ENCODE measurements around the gene TCL1B.

Gene TCL1B

GRCh38 chr14:95692109-95692508, 5.9 kb downstream of the TCL1B start:
- Histone ChIP-seq H3K4me3 (ENCODE audit: low read depth in 1 of 2, low read length in 2 of 2) (no peak overlapping the region), H3K36me3 (ENCODE audit: control insufficient read depth in 1 of 2, insufficient read depth in 2 of 2, low read length in 2 of 2) (no peaks in the 10 kb centered on the region), H3K27me3 (ENCODE audit: low read depth, low read length) (no peaks in the 10 kb centered on the region), H3K9me3 (ENCODE audit: control insufficient read depth in 1 of 2, low read length in 2 of 2) (no peaks in the 10 kb centered on the region), H3K4me1 (ENCODE audit: control insufficient read depth in 1 of 2, insufficient read depth in 2 of 2, low read length in 2 of 2) (no peaks in the 10 kb centered on the region), H3K27ac (ENCODE audit: low read length) (no peak overlapping the region)

DNA sequence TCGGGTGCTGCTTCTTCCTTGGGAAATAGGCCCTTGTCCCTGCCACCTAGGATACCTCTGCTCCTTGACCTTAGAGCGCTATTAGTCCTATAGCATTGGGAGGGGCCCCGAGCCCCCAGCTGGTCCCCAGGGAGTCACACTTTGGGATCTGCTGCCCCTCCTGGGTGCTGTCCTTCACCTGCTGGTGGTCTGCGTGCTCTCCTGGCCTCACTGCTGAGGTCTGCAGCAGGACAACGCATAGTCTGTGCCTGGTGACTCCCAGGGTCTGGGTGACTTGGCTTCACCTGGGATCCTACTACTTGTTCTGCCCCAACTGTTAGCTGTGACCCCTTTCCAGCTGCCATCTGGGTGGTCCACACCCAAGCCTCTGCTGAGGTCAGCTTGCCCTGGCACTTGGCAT, 8.8 kb downstream of the TCL1B start:
- no peak overlapping the region for H3K27ac ChIP-seq (ENCODE audit: low read length)
- H3K9me3 ChIP-seq (ENCODE audit: control insufficient read depth in 1 of 2, low read length in 2 of 2) = no peaks in the 10 kb centered on the region
- no peaks in the 10 kb centered on the region for H3K4me1 ChIP-seq (ENCODE audit: control insufficient read depth in 1 of 2, insufficient read depth in 2 of 2, low read length in 2 of 2)
- H3K36me3 ChIP-seq (ENCODE audit: control insufficient read depth in 1 of 2, insufficient read depth in 2 of 2, low read length in 2 of 2) = no peaks in the 10 kb centered on the region
- no peak overlapping the region for H3K4me3 ChIP-seq (ENCODE audit: low read depth in 1 of 2, low read length in 2 of 2)
- H3K27me3 ChIP-seq (ENCODE audit: low read depth, low read length) = no peaks in the 10 kb centered on the region

GRCh38 chr14:95695913-95696312, 9.7 kb downstream of the TCL1B start:
- no peak overlapping the region for H3K4me3 ChIP-seq (ENCODE audit: low read depth in 1 of 2, low read length in 2 of 2)
- no peaks in the 10 kb centered on the region for H3K36me3 ChIP-seq (ENCODE audit: control insufficient read depth in 1 of 2, insufficient read depth in 2 of 2, low read length in 2 of 2)
- H3K27ac ChIP-seq (ENCODE audit: low read length) = no peak overlapping the region
- no peaks in the 10 kb centered on the region for H3K27me3 ChIP-seq (ENCODE audit: low read depth, low read length)
- H3K4me1 ChIP-seq (ENCODE audit: control insufficient read depth in 1 of 2, insufficient read depth in 2 of 2, low read length in 2 of 2) = no peaks in the 10 kb centered on the region
- no peaks in the 10 kb centered on the region for H3K9me3 ChIP-seq (ENCODE audit: control insufficient read depth in 1 of 2, low read length in 2 of 2)

DNA sequence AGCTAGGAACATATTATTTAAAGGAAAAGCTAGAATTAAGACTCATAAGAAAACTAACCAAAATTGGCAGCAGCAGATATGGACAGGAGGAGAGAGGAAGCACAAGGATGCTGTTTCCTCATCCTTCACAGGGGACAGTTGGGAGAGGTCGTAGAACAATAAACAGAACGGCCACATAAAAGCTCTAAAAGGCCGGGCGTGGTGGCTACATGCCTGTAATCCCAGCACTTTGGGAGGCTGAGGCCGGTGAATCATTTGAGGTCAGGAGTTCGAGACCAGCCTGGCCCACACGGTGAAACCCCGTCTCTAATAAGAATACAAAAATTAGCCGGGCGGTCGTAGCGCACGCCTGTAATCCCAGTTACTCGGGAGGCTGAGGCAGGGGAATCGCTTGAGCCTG, 10.5 kb downstream of the TCL1B start:
- Histone ChIP-seq H3K9me3 (ENCODE audit: control insufficient read depth in 1 of 2, low read length in 2 of 2) (no peaks in the 10 kb centered on the region), H3K27me3 (ENCODE audit: low read depth, low read length) (no peaks in the 10 kb centered on the region), H3K4me3 (ENCODE audit: low read depth in 1 of 2, low read length in 2 of 2) (no peak overlapping the region), H3K36me3 (ENCODE audit: control insufficient read depth in 1 of 2, insufficient read depth in 2 of 2, low read length in 2 of 2) (no peaks in the 10 kb centered on the region), H3K27ac (ENCODE audit: low read length) (no peak overlapping the region), H3K4me1 (ENCODE audit: control insufficient read depth in 1 of 2, insufficient read depth in 2 of 2, low read length in 2 of 2) (no peaks in the 10 kb centered on the region)

DNA sequence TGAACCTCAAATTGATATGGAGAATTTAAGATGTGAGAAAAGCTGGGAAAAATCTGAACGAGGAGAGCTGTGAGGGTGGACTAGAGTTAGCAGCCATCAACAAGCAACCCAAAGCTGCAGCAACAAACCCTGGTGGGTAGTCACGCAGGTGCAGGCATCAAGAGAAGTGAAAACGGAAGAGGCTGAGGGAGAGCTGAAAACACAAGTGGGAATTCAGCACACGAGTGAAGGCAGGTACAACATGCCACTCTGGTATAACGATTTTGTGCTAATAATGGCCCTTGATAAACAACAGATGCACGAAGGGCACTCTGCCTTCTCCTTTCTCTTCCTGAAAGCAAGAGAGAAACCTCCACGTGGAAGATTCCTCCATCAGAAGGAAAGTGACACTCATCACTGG, 11.5 kb downstream of the TCL1B start:
- no peaks in the 10 kb centered on the region for H3K4me1 ChIP-seq (ENCODE audit: control insufficient read depth in 1 of 2, insufficient read depth in 2 of 2, low read length in 2 of 2)
- no peaks in the 10 kb centered on the region for H3K27me3 ChIP-seq (ENCODE audit: low read depth, low read length)

GRCh38 chr14:95698287-95698686, 12.1 kb downstream of the TCL1B start:
- Histone ChIP-seq H3K27me3 (ENCODE audit: low read depth, low read length) (no peaks in the 10 kb centered on the region), H3K27ac (ENCODE audit: low read length) (no peak overlapping the region), H3K4me1 (ENCODE audit: control insufficient read depth in 1 of 2, insufficient read depth in 2 of 2, low read length in 2 of 2) (no peaks in the 10 kb centered on the region), H3K9me3 (ENCODE audit: control insufficient read depth in 1 of 2, low read length in 2 of 2) (no peaks in the 10 kb centered on the region), H3K4me3 (ENCODE audit: low read depth in 1 of 2, low read length in 2 of 2) (no peak overlapping the region), H3K36me3 (ENCODE audit: control insufficient read depth in 1 of 2, insufficient read depth in 2 of 2, low read length in 2 of 2) (no peaks in the 10 kb centered on the region)

More for the DNA sequence above, 11.5 kb downstream of the TCL1B start:
- no peak overlapping the region for H3K27ac ChIP-seq (ENCODE audit: low read length)
- no peak overlapping the region for H3K4me3 ChIP-seq (ENCODE audit: low read depth in 1 of 2, low read length in 2 of 2)
- H3K36me3 ChIP-seq (ENCODE audit: control insufficient read depth in 1 of 2, insufficient read depth in 2 of 2, low read length in 2 of 2) = no peaks in the 10 kb centered on the region
- no peaks in the 10 kb centered on the region for H3K9me3 ChIP-seq (ENCODE audit: control insufficient read depth in 1 of 2, low read length in 2 of 2)

DNA sequence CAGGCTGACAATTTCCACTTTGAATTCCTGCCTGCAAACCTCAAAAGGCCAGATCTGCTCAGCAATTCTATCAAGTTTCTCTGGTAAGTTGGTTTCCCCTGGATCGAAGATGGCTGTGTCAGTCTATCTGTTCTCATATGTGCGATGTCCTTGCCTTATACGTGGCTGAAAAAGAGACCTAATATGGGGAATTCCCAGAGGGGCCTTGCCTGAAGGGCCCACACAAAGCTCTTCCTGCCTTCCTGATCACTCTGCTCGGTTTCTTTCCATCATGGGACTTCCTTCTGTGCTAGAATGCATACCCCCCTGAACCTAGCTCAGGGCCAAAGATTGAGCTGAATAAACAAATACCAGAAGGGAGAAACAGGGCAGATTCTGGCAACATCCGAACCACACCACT, 13.2 kb downstream of the TCL1B start:
- Histone ChIP-seq H3K36me3 (ENCODE audit: control insufficient read depth in 1 of 2, insufficient read depth in 2 of 2, low read length in 2 of 2) (no peaks in the 10 kb centered on the region), H3K27ac (ENCODE audit: low read length) (no peak overlapping the region)

GRCh38 chr14:95700221-95700976, 14.2 kb downstream of the TCL1B start:
- no peaks in the 10 kb centered on the region for H3K9me3 ChIP-seq (ENCODE audit: control insufficient read depth in 1 of 2, low read length in 2 of 2)
- no peaks in the 10 kb centered on the region for H3K4me1 ChIP-seq (ENCODE audit: control insufficient read depth in 1 of 2, insufficient read depth in 2 of 2, low read length in 2 of 2)
- H3K27ac ChIP-seq (ENCODE audit: low read length) = no peak overlapping the region
- H3K4me3 ChIP-seq (ENCODE audit: low read depth in 1 of 2, low read length in 2 of 2) = no peak overlapping the region
- H3K27me3 ChIP-seq (ENCODE audit: low read depth, low read length) = no peaks in the 10 kb centered on the region
- H3K36me3 ChIP-seq (ENCODE audit: control insufficient read depth in 1 of 2, insufficient read depth in 2 of 2, low read length in 2 of 2) = no peaks in the 10 kb centered on the region

More for the DNA sequence above, 13.2 kb downstream of the TCL1B start:
- Histone ChIP-seq H3K27me3 (ENCODE audit: low read depth, low read length) (no peaks in the 10 kb centered on the region), H3K9me3 (ENCODE audit: control insufficient read depth in 1 of 2, low read length in 2 of 2) (no peaks in the 10 kb centered on the region), H3K4me3 (ENCODE audit: low read depth in 1 of 2, low read length in 2 of 2) (no peak overlapping the region), H3K4me1 (ENCODE audit: control insufficient read depth in 1 of 2, insufficient read depth in 2 of 2, low read length in 2 of 2) (no peaks in the 10 kb centered on the region)

GRCh38 chr14:95701846-95702221, 15.6 kb downstream of the TCL1B start:
- Histone ChIP-seq H3K36me3 (ENCODE audit: control insufficient read depth in 1 of 2, insufficient read depth in 2 of 2, low read length in 2 of 2) (no peaks in the 10 kb centered on the region), H3K9me3 (ENCODE audit: control insufficient read depth in 1 of 2, low read length in 2 of 2) (no peaks in the 10 kb centered on the region), H3K4me3 (ENCODE audit: low read depth in 1 of 2, low read length in 2 of 2) (no peak overlapping the region), H3K27ac (ENCODE audit: low read length) (no peak overlapping the region), H3K4me1 (ENCODE audit: control insufficient read depth in 1 of 2, insufficient read depth in 2 of 2, low read length in 2 of 2) (no peaks in the 10 kb centered on the region), H3K27me3 (ENCODE audit: low read depth, low read length) (no peaks in the 10 kb centered on the region)

GRCh38 chr14:95703341-95703740, 17.1 kb downstream of the TCL1B start:
- Histone ChIP-seq H3K36me3 (ENCODE audit: control insufficient read depth in 1 of 2, insufficient read depth in 2 of 2, low read length in 2 of 2) (no peaks in the 10 kb centered on the region), H3K4me3 (ENCODE audit: low read depth in 1 of 2, low read length in 2 of 2) (no peak overlapping the region), H3K27me3 (ENCODE audit: low read depth, low read length) (no peaks in the 10 kb centered on the region), H3K9me3 (ENCODE audit: control insufficient read depth in 1 of 2, low read length in 2 of 2) (no peaks in the 10 kb centered on the region), H3K4me1 (ENCODE audit: control insufficient read depth in 1 of 2, insufficient read depth in 2 of 2, low read length in 2 of 2) (no peaks in the 10 kb centered on the region), H3K27ac (ENCODE audit: low read length) (no peak overlapping the region)

DNA sequence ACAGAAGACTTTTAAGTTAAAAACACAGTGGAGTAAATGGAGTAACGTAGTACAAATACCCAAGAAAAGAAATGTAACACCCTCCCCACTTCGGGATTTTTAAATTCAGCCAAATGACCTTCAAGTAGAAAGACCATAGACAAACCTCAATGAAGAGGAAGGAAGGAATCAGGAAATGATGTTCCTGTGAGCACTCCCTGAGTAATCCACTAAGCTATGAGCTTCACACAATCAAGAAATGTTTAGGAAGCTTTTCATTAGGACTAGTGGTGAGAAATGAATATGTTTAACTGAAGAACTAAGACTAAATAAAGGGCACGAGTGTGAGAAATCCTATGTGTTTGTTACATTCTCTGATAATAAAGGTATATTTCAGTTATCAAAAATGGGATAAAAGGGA, 17.6 kb downstream of the TCL1B start:
- no peaks in the 10 kb centered on the region for H3K9me3 ChIP-seq (ENCODE audit: control insufficient read depth in 1 of 2, low read length in 2 of 2)
- H3K36me3 ChIP-seq (ENCODE audit: control insufficient read depth in 1 of 2, insufficient read depth in 2 of 2, low read length in 2 of 2) = no peaks in the 10 kb centered on the region
- H3K4me1 ChIP-seq (ENCODE audit: control insufficient read depth in 1 of 2, insufficient read depth in 2 of 2, low read length in 2 of 2) = no peaks in the 10 kb centered on the region
- no peak overlapping the region for H3K27ac ChIP-seq (ENCODE audit: low read length)
- no peak overlapping the region for H3K4me3 ChIP-seq (ENCODE audit: low read depth in 1 of 2, low read length in 2 of 2)
- H3K27me3 ChIP-seq (ENCODE audit: low read depth, low read length) = no peaks in the 10 kb centered on the region

DNA sequence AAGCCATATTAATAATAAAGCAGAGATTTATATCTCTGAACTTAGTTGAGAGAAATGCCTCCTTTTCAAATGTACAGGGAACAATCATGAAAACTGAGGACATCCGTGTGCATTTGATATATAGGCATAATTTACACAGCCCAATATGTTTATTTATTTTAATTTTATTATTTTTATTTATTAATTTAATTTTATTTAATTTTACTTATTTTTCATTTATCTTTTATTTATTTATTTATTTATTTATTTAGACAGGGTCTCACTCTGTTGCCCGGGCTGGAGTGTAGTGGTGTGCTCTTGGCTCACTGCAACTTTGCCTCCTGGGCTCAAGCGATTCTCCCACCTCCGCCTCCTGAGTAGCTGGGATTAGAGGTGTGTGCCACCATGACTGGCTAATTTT, 19.3 kb downstream of the TCL1B start:
- H3K36me3 ChIP-seq (ENCODE audit: control insufficient read depth in 1 of 2, insufficient read depth in 2 of 2, low read length in 2 of 2) = no peaks in the 10 kb centered on the region
- no peaks in the 10 kb centered on the region for H3K27me3 ChIP-seq (ENCODE audit: low read depth, low read length)
- no peak overlapping the region for H3K4me3 ChIP-seq (ENCODE audit: low read depth in 1 of 2, low read length in 2 of 2)
- no peak overlapping the region for H3K27ac ChIP-seq (ENCODE audit: low read length)
- H3K4me1 ChIP-seq (ENCODE audit: control insufficient read depth in 1 of 2, insufficient read depth in 2 of 2, low read length in 2 of 2) = no peaks in the 10 kb centered on the region
- no peaks in the 10 kb centered on the region for H3K9me3 ChIP-seq (ENCODE audit: control insufficient read depth in 1 of 2, low read length in 2 of 2)

All from muscle layer of duodenum (tissue), 2 donors.